Activated T-cell treated with anti-CD3 and anti-CD28 coated beads, Interleukin-2, amount 50 U/mL, for 1 hour (primary cell): ENCODE data around the gene NR4A3.

Experiments used
- DNase-seq: peaks from one replicate; pipeline ENCODE4 v3.0.0-alpha.2; 2020

Gene NR4A3

DNA sequence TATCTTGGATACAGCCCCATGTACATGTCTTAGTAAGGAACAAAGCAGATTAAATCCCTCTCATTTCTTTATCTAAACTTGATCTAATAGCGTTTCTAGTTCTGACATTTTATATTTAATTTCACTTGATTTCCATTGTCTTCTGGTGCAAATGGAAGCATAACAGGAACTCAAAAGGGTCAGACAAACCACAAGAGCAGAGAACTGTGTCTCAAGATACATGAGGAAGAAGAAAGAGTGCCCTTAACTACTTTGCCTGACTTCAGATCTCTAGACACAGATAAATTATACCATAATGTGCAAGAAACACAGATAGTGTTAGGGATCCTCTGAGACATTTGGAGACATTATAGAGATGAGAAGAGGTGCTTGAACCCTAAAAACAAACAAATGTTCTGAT is 64.1 kb downstream of the NR4A3 start:
- no peak for DNase-seq

DNA sequence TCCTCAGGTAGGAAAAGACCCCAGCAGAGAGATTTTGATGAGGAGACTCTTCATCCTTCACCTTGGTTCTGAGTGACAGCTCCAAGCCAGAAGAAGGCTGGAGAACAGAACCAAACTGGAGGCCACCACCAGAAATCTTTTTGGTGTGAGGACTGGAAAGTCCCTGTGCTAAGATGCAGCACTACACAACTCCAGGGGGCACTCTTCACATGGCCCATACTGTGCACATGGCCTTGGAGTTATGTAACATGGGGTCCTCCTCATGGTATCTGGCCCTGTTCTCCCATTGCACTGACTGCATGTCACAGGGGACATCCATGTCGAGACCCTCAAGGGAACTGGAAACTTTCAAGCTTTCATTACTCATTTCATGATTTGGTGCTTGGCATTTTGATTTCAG is 67.4 kb downstream of the NR4A3 start:
- DNase-seq: no peak

DNA sequence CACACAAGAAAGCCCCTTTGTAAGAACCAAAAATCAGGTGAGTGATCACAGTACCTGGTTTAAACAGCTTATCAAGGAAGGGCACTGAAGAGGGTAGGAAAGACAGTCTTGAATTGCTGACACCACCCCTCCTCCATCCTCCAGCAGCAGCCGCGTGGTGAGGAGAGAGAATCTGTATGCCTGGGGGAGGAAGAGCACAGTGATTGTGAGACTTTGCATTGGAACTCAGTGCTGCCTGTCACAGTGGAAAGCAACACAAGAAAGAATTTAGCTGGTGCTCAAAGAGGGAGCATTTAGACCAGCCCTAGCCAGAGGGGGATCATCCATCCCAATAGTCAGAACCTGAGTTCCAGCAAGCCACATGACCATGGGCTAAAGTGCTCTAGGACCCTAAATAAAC is 73.1 kb downstream of the NR4A3 start:
- DNase-seq: no peak

DNA sequence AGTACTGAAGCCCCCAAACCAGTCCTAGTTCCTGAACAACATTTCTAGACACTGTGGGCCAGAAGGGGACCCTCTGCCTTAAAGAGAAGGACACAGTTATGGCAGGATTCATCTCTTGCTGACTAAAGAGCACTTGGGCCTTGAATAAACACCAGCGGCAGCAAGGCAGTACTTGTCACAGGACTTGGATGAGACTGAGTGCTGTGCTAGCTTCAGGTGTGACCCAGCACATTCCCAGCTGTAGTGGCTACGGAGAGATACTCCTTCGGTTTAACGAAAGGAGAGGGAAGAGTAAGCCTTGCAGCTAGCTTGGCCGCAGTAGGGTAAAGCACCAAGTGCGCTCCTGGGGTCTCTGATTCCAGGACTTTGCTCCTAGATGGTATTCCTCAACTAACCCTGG is 73.8 kb downstream of the NR4A3 start:
- DNase-seq: no peak

DNA sequence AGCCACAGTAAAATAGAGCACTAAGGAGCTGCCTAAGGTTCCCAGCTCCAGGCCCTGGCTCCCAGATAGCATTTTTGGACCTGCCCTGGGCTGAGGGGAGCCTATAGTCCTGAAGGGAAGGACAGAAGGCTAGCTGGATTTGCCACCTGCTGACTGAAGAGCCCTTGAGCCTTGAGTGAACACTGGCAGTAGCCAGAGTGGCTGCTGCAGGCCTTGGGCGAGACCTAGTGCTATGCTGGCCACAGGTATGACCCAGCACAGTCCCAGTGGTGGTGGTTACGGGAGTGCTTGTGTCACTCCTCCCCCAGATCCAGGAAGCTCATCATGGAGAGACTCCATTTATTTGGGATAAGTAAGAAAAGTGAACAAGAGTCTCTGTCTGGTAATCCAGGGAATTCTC is 74.4 kb downstream of the NR4A3 start:
- no peak for DNase-seq

DNA sequence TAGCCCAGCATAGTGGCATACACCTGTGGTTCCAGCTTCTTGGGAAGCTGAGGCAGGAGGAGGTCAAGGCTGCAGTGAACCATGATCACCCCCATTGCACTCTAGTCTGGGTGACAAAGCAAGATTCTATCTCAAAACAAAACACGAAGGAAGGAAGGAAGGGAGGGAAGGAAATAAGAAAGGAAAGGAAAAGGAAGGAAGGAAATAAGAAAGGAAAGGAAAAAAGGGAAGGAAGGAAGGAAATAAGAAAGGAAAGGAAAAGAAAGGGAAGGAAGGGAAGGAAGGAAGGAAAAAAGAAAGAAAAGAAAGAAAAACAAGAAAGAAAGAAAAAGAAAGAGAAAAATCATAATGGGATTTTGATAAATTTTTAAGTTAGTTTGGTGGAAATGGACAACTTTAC is 81.7 kb downstream of the NR4A3 start:
- DNase-seq: no peak

DNA sequence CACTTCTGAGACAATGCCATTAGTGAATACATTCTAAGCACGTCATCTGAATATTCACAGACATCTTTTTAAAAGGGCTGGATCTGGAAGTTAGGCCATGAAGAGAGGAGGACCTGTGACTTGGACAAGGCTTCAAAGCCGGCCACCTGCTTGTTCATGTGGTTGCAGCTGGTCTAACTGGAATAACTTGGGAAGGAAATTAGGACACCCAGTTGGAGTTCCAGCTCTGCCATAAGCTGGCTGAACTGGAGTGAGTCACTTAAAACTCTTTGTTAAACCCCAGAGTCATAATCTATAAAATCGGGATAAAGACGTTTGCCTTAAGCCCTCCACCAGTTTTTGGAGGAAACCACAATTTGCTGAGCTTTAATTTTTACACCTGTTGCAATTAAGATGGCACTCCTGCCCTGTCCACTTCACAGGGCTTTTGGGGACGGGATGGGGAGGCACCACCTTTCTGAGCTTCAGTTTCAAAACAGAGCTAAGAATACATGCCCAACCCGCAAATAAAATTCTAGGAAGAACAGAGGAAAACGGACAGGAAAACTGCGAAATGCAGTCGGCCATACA is 84.2 kb downstream of the NR4A3 start:
- no peak for DNase-seq

DNA sequence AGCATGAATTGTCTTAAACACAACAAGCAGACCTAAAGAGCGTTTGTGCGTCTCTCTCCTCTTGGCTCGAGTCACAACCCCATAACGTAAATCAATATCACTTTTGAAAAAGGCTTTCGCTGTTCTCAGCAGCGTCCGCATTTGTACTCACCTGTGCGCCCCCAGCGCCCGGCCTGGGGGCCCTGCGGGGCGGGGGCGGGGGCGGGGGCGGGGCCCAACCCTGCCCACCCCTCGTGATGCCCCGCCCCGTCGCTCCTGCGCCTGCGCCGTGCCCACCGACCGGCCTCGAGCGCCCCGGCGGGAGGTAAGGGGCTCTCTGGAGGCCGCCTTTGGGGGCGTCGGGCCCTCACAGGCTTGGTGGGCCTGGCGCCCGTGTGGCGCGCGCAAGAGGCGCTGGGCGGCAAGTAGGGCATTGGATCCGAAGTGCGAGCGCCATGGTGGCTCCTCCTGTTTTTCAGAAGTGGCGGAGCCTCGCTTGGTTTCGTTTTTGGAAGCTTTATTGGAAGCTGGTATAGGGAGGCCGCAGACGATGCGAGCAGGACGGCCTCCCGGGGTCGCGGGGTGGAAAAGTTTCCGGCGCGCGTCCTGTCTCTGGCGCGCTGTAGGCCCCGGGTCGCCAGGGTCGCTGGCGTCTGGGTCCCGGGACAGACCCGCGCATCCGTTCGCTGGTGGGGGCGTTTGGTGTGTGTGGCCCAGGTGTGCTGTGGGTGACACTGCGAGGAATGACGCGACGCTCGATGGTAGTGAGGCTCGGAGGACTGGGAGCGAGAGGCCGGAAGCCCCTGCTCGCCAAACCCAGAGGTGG is 84.9 kb downstream of the NR4A3 start, which contains the start of gene STX17:
STX17 (plus strand) TSS at position 252 of the 805 bp plus-strand sequence. CDS start 8,586 bp downstream, outside the sequence.
- peak; percentile 91 for DNase-seq

DNA sequence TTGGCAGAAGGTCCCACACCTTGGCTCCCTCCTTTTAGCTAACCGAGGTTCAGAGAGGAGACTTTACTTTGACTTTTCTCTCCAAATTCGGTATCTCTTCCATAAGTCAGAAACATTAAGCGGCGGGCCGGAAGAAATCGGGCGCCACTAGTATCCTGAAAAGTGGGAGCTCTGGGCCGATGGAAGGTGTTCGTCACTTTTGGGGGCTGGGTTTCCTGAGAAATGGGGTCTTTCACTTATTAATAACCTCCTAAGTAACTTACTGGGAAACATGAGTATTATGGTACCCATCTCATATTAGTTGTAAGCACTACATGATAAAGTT is 85.5 kb downstream of the NR4A3 start:
- DNase-seq: no peak

DNA sequence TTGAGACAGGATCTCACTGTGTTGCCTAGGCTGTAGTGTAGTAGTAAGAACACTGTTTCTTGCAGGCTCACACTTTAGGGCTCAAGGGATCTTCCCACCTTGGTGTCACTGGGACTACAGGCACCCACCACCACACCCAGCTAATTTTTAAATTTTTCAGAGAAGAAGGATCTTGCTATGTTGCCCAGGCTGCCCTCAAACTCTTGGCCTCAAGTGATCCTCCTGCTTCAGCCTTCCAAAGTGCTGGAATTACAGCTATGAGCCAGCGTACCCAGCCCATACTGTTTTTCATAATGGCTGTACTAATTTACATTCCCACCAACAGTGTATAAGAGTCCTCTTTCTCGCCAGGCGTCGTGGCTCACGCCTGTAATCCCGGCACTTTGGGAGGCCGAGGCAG is 89.9 kb downstream of the NR4A3 start:
- DNase-seq: no peak
